MM.1S (cell line): Measurements from ENCODE around the gene SLAIN1.

Experiments used
- EZH2 ChIP-seq: fragments of 300-600 bp; sonication (generic); optimal IDR thresholded peaks from 2 replicates; pipeline ENCODE3; 2017; ENCODE audit warnings: low read depth, mild to moderate bottlenecking, antibody characterized with exemption, low read length, mixed read lengths
- TF ChIP-seq, protein P1 (sequence below): fragments of 300-600 bp; sonication (generic); IDR thresholded peaks from 2 replicates; pipeline ENCODE4 v1.5.1; 2016; ENCODE audit warnings: antibody characterized with exemption, low read length, mixed read lengths

- TF ChIP-seq EZH2: no peak
- TF ChIP-seq, protein P1, sequence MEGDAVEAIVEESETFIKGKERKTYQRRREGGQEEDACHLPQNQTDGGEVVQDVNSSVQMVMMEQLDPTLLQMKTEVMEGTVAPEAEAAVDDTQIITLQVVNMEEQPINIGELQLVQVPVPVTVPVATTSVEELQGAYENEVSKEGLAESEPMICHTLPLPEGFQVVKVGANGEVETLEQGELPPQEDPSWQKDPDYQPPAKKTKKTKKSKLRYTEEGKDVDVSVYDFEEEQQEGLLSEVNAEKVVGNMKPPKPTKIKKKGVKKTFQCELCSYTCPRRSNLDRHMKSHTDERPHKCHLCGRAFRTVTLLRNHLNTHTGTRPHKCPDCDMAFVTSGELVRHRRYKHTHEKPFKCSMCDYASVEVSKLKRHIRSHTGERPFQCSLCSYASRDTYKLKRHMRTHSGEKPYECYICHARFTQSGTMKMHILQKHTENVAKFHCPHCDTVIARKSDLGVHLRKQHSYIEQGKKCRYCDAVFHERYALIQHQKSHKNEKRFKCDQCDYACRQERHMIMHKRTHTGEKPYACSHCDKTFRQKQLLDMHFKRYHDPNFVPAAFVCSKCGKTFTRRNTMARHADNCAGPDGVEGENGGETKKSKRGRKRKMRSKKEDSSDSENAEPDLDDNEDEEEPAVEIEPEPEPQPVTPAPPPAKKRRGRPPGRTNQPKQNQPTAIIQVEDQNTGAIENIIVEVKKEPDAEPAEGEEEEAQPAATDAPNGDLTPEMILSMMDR: no peak
Measured at GRCh38 chr13:77725071-77725470, 27.6 kb downstream of the SLAIN1 start.
